AML-193 (cell line): ENCODE measurements around the gene PUS1.

Source experiments
- DNase-seq, 2 experiments: peaks; one replicate each; lab custom pipeline; 2025; lab: John Stamatoyannopoulos, UW

The PUS1 gene

DNA sequence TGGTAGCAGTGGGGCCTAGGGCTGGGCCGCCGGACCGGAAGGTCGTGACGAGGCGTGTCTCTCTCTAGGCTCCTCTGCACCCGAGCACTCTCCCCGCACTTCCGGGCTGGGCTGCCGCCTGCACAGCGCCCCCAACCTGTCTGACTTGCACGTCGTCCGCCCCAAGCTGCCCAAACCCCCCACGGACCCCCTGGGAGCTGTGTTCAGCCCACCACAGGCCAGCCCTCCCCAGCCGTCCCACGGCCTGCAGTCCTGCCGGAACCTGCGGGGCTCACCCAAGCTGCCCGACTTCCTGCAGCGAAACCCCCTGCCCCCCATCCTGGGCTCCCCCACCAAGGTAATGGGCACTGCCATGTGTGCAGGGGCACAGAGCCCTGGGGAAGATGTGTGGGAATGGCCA is 13.3 kb upstream of the PUS1 start:
- no peak for DNase-seq

DNA sequence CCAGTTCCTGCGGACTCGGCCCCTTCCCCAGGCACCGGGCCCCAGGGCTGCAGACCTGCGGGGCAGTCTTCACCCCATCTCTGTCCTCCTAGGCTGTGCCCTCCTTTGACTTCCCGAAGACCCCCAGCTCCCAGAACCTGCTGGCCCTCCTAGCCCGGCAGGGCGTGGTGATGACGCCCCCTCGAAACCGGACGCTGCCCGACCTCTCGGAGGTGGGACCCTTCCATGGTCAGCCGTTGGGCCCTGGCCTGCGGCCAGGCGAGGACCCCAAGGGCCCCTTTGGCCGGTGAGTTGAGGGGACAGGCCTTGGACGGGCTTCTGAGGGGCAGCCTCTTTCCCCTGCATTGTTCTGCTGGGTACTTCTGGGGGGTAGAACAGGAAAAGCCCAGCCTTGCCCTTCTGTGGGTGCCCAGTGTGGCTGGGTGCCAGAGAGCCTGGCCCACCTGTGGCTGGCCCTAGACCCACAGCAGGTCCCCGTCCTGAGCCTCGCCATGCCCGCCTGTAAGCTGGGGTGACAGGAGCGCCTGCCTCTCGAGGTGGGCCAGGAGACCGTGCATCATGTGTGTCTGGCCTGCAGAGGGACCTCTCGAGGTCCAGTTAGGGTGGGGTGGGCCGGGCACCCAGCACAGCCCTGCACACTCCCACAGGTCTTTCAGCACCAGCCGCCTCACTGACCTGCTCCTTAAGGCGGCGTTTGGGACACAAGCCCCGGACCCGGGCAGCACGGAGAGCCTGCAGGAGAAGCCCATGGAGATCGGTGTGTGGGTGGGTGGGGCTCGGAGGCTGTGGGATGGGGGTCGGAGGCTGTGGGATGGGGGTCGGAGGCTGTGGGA is 12.6 kb upstream of the PUS1 start:
- DNase-seq: no peak

- DNase-seq: no peak
These were observed 11.9 kb upstream of the PUS1 start for GRCh38 chr12:131917139-131917710.

DNA sequence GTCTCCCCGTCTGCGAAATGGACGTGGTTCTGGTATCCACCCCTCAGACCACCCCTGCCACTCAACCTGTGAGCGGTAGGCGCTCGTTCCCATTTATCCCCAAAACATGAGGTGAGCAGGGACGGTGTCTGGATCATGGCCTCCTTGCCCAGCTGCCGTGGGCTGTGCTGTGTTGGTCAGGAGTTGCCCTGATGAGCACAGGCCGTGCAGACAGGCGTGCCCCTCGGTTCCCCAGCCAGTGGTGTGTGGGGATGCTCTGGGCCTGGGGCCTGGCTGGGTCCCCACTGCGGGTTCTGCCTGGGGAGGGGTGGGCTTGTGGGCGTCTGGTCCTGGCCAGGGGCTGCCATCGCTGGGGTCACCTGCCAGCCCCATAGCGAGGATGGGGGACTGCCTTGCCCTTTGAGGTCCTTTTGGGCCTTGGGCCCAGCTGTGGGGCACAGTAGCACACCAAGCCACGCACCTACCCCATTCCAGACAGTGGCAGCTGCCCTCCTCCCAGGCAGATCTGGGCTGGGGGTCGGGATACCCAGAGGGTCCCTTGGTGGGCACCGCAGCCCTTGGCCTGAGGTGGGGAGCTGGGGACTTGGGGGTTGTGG is 11.3 kb upstream of the PUS1 start:
- no peak for DNase-seq

DNA sequence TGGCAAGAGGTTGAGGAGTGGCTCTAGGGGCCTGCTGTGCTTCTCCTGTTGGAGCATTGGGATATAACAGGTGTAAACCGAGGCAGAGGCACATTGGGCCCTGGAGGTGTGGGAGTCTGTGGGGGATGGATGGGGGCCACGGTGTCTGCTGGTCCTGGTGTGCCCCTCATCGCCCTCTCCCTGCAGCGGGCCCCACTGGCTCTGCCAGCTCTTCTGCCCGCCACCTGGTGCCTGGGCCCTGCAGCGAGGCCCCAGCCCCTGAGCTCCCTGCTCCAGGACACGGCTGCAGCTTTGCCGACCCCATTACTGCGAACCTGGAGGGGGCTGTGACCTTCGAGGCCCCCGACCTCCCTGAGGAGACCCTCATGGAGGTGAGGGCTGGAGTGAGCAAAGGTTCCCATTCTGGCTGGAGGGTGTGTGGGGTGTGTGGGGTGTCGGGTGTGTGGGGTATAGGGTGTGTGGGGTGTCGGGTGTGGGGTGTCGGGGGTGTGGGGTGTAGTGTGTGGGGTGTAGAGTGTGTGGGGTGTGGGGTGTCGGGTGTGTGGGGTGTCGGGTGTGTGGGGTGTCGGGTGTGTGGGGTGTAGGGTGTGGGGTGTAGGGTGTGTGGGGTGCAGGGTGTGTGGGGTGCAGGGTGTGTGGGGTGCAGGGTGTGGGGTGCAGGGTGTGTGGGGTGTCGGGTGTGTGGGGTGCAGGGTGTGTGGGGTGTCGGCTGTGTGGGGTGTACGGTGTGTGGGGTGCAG is 10.6 kb upstream of the PUS1 start:
- no peak for DNase-seq

DNA sequence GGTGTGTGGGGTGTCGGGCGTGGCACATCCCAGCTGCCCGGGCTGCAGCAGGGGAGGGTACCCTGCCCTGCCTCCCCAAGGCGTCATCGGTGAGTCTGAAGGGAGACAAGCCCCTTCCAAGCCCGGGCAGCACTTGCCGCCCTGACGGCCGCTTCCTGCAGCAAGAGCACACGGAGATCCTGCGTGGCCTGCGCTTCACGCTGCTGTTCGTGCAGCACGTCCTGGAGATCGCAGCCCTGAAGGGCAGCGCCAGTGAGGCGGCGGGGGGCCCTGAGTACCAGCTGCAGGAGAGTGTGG is 10.1 kb upstream of the PUS1 start:
- DNase-seq: no peak

DNA sequence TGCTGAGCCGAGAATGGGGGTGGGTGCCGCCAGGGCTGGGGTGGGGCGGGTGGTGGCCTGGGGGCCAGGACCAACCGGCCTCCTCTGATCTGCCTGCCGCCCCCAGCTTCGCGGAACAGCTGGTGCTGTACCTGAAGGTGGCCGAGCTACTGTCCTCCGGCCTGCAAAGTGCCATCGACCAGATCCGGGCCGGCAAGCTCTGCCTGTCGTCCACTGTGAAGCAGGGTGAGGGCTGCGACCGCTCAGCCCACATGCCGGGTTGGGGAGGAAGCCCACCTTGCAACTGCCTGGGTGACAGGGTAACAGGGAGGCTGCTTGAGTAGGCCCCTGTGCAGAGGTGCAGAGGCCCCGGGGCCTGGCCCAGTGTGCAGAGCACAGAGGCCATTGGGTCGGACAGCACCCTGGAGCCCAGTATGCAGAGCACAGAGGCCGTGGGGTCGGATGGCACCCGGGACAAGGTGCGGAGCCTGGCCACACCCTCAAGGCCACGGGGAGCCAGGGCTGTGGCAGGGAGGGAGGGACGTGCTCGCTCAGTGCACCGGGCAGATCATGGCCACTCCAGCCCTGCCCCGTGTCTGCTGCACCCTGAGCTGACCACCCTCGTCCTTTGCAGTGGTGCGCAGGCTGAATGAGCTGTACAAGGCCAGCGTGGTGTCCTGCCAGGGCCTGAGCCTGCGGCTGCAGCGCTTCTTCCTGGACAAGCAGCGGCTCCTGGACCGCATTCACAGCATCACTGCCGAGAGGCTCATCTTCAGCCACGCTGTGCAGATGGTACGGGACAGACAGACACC is 9.5 kb upstream of the PUS1 start:
- DNase-seq: no peak

DNA sequence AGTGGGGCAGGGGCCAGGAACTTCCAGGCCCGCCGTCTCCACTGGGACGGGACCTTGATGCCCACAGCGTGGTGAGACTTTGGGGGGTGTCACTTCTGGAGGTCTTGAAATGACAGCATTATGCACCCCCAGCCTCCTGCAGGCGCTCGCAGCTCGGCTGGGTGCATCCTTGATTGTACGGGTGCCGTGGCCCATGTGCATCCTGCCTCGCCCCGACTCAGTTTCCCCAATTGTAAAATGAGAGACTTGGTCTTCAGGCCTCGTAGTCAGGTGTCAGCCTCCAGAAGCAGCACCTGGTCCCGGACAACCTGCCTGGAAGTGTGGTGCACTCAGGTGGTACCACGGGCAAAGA is 8.9 kb upstream of the PUS1 start:
- DNase-seq: no peak

DNA sequence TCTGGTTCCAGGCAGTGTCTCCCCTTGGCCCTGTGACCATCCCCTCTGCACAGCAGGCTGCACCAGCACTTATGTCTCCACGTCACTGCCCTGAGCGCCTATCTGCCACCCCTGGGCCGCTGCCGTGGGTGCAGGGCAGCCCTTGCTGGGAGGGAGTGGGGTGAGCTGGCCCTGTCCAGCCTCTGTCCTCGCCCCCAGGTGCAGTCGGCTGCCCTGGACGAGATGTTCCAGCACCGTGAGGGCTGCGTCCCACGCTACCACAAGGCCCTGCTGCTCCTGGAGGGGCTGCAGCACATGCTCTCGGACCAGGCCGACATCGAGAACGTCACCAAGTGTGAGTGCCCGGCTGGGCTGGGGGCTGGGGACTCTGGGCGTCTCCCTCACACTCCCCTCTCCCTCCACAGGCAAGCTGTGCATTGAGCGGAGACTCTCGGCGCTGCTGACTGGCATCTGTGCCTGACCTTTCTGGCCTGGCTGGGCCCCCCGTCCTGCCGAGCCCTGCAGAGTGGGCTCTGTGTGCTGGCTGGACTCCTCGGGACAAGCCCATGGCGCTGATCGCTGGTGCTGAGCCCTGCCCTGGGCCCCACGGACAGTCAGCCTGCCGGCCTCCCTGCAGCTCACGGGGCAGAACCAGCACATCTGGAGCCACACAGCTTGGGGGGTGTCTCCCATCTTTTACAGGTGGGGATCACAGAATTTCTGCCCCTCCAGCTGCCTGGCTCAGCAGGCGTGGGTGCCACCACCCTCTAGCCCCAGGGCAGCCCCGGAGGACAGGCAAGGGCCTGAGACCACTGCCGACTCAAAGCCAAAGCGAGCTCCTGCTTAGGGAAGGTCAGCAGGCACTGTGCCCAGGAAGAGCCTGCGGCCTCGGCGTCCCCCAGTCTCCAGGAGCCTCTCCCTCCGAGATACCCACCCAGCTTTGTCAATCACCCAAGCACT is 7.9 kb upstream of the PUS1 start:
- DNase-seq: no peak

GRCh38 chr12:131921866-131922769 is 7.0 kb upstream of the PUS1 start:
- DNase-seq: no peak

GRCh38 chr12:131922772-131923171 is 6.3 kb upstream of the PUS1 start:
- DNase-seq: no peak

DNA sequence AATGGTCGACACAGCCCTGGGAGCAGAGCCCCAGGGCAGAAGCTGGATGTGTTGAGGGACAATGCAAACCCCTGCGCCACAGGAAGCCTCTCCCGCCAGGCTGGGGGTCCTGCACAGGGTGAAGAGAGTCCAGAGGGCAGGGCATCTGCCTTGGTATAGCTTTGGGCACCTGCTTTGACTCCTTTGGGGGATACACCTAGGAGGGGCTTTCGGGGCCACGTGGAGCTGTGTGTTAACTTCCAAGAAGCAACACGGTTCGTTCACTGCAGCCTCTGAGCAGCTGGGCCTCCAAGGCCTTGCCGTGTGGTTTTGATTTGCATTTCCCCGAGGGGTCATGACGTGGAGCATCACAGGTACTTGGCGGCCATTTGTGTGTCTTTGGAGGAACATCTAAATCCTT is 5.8 kb upstream of the PUS1 start:
- no peak for DNase-seq

- no peak for DNase-seq
These were observed 1.7 kb upstream of the PUS1 start for GRCh38 chr12:131927110-131928079.

- DNase-seq: no peak
These were observed 881 bp upstream of the PUS1 start for GRCh38 chr12:131928080-131928710.

GRCh38 chr12:131929581-131930456 is 743 bp downstream of the PUS1 start:
- no peak for DNase-seq

DNA sequence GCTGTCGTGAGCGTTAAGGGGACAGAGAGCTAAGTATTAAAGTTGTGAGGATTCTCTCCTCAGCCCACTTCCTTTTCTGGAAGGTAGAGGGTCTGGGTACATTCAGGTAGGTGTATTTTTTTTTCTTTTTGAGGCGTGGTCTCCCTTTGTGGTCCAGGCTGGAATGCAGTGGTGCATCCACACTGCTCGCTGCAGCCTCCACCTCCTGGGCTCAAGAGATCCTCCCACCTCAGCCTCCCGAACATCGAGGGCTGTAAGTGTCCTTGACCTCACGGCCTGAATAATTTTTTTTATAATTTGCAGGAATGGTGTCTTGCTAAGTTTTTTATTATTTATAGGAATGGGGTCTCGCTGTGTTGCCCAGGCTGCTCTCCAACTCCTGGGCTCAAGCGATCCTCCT is 1.4 kb downstream of the PUS1 start:
- DNase-seq: no peak

GRCh38 chr12:131933387-131933786 is 4.3 kb downstream of the PUS1 start:
- no peak for DNase-seq
